Epithelial cell of esophagus (primary cell): Measurements from ENCODE around the gene BLOC1S6.

ENCODE experiments used
- DNase-seq: peaks from one replicate; pipeline ENCODE4 v3.0.0; 2010; ENCODE audit warnings: low read depth
- H3K4me3 ChIP-seq: 2 replicates; pipeline ENCODE4 v1.5.1; 2011; ENCODE audit warnings: mild to moderate bottlenecking, low read length, control low read depth
- TF ChIP-seq, protein P1 (sequence below): IDR thresholded peaks from 2 replicates; pipeline ENCODE4 v1.5.1; 2011; ENCODE audit warnings: low read depth, mild to moderate bottlenecking, low read length, control low read depth, inconsistent platforms; ENCODE audit not compliant: insufficient read depth; ENCODE audit errors: missing control alignments

BLOC1S6 gene

DNA sequence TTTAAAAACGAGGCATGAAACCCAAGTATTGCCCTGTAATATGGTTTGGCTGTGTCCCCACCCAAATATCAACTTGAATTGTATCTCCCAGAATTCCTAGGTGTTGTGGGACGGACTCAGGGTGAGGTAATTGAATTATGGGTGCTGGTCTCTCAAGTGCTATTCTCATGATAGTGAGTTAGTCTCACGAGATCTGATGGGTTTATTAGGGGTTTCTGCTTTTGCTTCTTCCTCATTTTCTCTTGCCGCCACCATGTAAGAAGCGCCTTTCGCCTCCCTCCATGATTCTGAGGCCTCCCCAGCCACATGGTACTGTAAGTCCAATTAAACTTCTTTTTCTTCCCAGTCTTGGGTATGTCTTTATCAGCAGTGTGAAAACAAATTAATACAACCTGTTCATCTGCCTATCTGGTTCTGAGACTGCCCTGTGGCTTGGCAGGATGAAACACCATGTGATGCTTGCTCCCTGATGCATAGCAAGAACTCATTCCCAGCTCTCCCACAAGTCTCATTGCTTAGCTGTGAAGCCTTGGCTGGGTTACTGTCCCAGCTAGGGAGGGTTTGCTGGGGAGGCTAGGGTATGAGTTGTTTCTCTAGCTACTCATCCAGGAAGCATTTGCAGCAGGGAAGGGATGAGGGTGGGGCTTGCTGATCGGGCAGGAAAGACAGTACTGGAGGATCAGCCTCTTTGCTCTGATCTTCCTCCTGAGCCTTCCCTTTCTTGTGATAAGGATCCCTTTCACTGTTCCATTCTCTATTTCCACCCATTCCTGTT, 43.9 kb downstream of the BLOC1S6 start:
- TF ChIP-seq, protein P1, sequence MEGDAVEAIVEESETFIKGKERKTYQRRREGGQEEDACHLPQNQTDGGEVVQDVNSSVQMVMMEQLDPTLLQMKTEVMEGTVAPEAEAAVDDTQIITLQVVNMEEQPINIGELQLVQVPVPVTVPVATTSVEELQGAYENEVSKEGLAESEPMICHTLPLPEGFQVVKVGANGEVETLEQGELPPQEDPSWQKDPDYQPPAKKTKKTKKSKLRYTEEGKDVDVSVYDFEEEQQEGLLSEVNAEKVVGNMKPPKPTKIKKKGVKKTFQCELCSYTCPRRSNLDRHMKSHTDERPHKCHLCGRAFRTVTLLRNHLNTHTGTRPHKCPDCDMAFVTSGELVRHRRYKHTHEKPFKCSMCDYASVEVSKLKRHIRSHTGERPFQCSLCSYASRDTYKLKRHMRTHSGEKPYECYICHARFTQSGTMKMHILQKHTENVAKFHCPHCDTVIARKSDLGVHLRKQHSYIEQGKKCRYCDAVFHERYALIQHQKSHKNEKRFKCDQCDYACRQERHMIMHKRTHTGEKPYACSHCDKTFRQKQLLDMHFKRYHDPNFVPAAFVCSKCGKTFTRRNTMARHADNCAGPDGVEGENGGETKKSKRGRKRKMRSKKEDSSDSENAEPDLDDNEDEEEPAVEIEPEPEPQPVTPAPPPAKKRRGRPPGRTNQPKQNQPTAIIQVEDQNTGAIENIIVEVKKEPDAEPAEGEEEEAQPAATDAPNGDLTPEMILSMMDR = no peak
- H3K4me3 ChIP-seq = peak overlapping the region; percentile 37
- DNase-seq = peak; percentile 98

DNA sequence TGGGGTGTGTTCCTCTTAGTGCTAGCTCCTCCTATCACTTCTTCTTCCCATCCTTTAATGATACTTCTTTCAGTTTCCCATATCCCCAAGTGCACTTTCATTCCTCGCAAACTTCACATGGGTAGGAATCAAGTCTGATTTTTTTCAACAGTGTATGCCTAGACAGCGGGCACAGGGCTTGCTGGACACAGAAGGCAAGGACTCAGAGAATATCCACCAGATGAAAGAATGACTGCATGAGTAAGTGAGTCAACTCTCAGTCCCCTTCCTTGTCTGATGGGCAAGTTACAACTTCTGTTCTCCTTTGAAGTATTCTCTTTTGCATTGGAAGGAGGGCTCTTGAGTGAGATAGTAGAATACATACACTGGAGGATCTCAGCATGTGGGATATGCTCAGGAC, 44.6 kb downstream of the BLOC1S6 start:
- peak overlapping the region; percentile 37 for H3K4me3 ChIP-seq
- TF ChIP-seq, protein P1 = no peak
- peak; percentile 87 for DNase-seq

DNA sequence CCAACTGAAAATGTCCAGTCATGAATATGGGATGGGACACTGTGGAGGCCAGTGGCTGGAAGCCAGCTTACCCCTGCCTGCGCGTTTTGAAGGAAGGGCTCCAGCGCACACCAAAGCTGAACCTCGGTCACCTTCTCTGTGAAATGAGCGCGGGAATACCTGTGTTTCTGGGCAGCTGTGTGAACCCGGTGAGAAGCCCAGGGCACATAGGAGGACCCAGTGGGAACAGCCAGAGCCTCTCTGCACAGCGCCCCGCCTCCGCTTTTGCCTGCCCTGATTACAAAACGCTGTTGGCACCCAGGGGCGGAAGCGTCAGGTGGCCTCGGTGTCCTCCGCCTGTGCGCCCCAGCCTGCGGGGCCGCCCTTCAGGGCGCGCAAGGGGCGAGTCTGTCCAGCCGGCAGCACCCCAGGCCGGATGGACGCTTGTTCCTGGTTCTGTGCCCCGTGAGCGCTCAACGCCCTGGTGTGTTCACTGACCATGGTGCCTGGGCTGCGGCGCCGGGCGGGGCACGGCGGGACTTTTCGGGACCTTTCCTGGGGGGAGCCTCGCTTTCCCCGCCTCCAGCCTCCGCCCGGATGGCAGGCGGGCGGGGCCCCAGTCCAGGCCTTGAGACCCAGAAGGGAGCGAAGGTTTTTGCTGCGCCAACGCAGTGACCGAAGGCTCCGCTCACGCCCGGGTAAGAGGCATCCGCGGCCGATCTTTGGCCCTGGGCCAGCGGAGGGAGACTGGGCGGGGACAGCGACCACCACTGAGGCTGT, 47.4 kb downstream of the BLOC1S6 start, which contains the start of gene SQOR:
Gene SQOR (plus strand): TSS at position 598 of the 759 bp plus-strand sequence. CDS start 23,895 bp downstream, outside the sequence.
- peak within 1 kb of the TSS; percentile 86 for H3K4me3 ChIP-seq
- TF ChIP-seq, protein P1 = no peak
- DNase-seq = peak; percentile 85

DNA sequence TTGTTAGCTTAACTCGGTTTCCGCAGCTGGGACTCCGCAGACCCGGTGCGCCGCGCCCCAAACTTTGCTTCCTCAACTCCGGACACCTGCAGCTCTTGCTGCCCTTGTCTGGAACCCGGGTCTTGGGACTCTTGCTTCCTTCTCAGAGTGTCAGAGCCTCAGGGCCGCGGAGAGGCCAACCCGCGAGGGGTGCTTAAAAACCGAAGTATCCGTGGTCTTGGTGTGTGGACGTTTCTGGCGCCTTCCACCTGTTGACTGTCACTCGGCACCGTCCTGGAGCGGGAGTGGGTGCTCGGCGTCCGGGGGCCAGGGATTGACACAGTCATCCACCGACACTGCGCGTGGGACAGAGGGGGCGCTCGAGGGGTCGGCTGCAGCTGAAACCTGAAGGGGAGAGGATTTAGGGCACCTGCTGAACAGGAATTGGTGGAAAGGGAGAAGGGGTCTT, 48.0 kb downstream of the BLOC1S6 start:
- DNase-seq = peak; percentile 58
- peak overlapping the region; percentile 86 for H3K4me3 ChIP-seq
- TF ChIP-seq, protein P1 = peak; percentile 22

DNA sequence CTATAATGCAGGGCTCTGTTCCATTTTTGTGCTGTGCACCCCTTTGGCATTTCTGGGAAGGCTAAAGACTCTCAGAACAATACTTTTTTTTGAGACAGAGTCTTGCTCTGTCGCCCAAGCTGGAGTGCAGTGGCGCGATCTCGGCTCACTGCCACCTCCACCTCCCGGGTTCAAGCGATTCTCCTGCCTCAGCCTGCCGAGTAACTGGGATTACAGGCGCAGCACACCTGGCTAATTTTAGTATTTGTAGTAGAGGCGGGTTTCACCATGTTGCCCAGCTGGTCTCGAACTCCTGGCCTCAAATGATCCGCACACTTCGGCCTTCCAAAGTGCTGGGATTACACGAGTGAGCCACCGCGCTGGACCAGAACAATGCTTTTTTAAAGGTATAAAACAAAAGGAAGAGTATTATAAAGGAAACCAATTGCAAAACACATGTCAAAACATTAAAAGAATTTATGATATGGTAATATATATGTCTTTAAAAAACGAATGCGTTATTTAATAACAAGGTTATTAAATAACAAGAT, 48.6 kb downstream of the BLOC1S6 start:
- peak overlapping the region; percentile 86 for H3K4me3 ChIP-seq
- TF ChIP-seq, protein P1 = no peak

GRCh38 chr15:45637141-45637540, 50.0 kb downstream of the BLOC1S6 start:
- peak overlapping the region; percentile 21 for H3K4me3 ChIP-seq
- DNase-seq = no peak
- TF ChIP-seq, protein P1 = no peak

More for the DNA sequence above, 48.6 kb downstream of the BLOC1S6 start:
- no peak for DNase-seq
